ENCODE measurements around the gene RNF220.

The RNF220 gene

GRCh38 chr1:44681905-44682882 lies 277.1 kb downstream of the RNF220 start:
- Histone ChIP-seq H3K4me1 (ENCODE audit: control extremely low read depth in 1 of 4, control insufficient read depth in 4 of 4, insufficient read depth in 4 of 4, low read length in 3 of 4) (peaks cover 10 to 35% (median 19%) of the 10 kb centered on the region in 4 experiments), H3K27ac (ENCODE audit: insufficient read depth in 1 of 2, low read depth in 1 of 2, low read length in 2 of 2, poor library complexity in 1 of 2, severe bottlenecking in 2 of 2) (no peak overlapping the region), H3K9me3 (ENCODE audit: control extremely low read depth in 1 of 5, control insufficient read depth in 4 of 5, insufficient read depth in 2 of 5, low read depth in 1 of 5, low read length in 4 of 5) (no peaks in the 10 kb centered on the region), H3K4me3 (ENCODE audit: control insufficient read depth in 1 of 7, extremely low read depth in 1 of 7, insufficient read depth in 4 of 7, low read depth in 2 of 7, low read length in 6 of 7) (no peak overlapping the region), H3K36me3 (ENCODE audit: control insufficient read depth in 4 of 4, insufficient read depth in 4 of 4, low read length in 3 of 4) (no peaks in the 10 kb centered on the region), H3K27me3 (replicated peaks in 2 of 5; ENCODE audit: control insufficient read depth in 4 of 5, insufficient read depth in 5 of 5, low read length in 4 of 5) (no peaks in the 10 kb centered on the region)
- WGBS (ENCODE audit: insufficient coverage): 90% methylated on average over 9 of the region's 14 CpGs
- POLR2A ChIA-PET: interaction anchor here (0.6 kb wide), 1 partner anchor 12 kb away, joined by 4 read pairs; no protein-coding TSS in a partner anchor
- CTCF ChIA-PET: interaction anchor here (1.2 to 2.3 kb wide), 3 partner anchors 11 to 24 kb away, joined by 3 to 5 read pairs (median 4); no protein-coding TSS in a partner anchor
- DNase-seq: no peak

GRCh38 chr1:44682883-44683265 lies 277.8 kb downstream of the RNF220 start:
- no peaks in the 10 kb centered on the region for H3K9me3 ChIP-seq (ENCODE audit: control extremely low read depth in 1 of 5, control insufficient read depth in 4 of 5, insufficient read depth in 2 of 5, low read depth in 1 of 5, low read length in 4 of 5)
- POLR2A ChIA-PET: interaction anchor here (0.9 kb wide), 1 partner anchor 38 kb away, joined by 3 read pairs; no protein-coding TSS in a partner anchor
- H3K36me3 ChIP-seq (ENCODE audit: control insufficient read depth in 4 of 4, insufficient read depth in 4 of 4, low read length in 3 of 4): no peaks in the 10 kb centered on the region
- H3K27me3 ChIP-seq (replicated peaks in 2 of 5; ENCODE audit: control insufficient read depth in 4 of 5, insufficient read depth in 5 of 5, low read length in 4 of 5): no peaks in the 10 kb centered on the region
- H3K27ac ChIP-seq (ENCODE audit: insufficient read depth in 1 of 2, low read depth in 1 of 2, low read length in 2 of 2, poor library complexity in 1 of 2, severe bottlenecking in 2 of 2): no peak overlapping the region
- CTCF ChIA-PET: interaction anchor here (1.5 to 2.3 kb wide), 3 partner anchors 10 to 29 kb away, joined by 4 to 6 read pairs (median 5); no protein-coding TSS in a partner anchor
- DNase-seq: no peak
- 94% methylated on average over 3 of the region's 3 CpGs for WGBS (ENCODE audit: insufficient coverage)
- H3K4me1 ChIP-seq (ENCODE audit: control extremely low read depth in 1 of 4, control insufficient read depth in 4 of 4, insufficient read depth in 4 of 4, low read length in 3 of 4): peaks cover 10 to 28% (median 16%) of the 10 kb centered on the region in 4 experiments
- H3K4me3 ChIP-seq (ENCODE audit: control insufficient read depth in 1 of 7, extremely low read depth in 1 of 7, insufficient read depth in 4 of 7, low read depth in 2 of 7, low read length in 6 of 7): no peak overlapping the region

GRCh38 chr1:44684525-44684924 lies 279.5 kb downstream of the RNF220 start:
- Histone ChIP-seq H3K36me3 (ENCODE audit: control insufficient read depth in 4 of 4, insufficient read depth in 4 of 4, low read length in 3 of 4) (no peaks in the 10 kb centered on the region), H3K27ac (ENCODE audit: insufficient read depth in 1 of 2, low read depth in 1 of 2, low read length in 2 of 2, poor library complexity in 1 of 2, severe bottlenecking in 2 of 2) (peak overlapping the region in 1 of 2 experiments; percentile 9), H3K9me3 (ENCODE audit: control extremely low read depth in 1 of 5, control insufficient read depth in 4 of 5, insufficient read depth in 2 of 5, low read depth in 1 of 5, low read length in 4 of 5) (no peaks in the 10 kb centered on the region), H3K27me3 (replicated peaks in 2 of 5; ENCODE audit: control insufficient read depth in 4 of 5, insufficient read depth in 5 of 5, low read length in 4 of 5) (no peaks in the 10 kb centered on the region), H3K4me3 (ENCODE audit: control insufficient read depth in 1 of 7, extremely low read depth in 1 of 7, insufficient read depth in 4 of 7, low read depth in 2 of 7, low read length in 6 of 7) (peak overlapping the region in 3 of 7 experiments; percentile 13 to 47 (median 25)), H3K4me1 (ENCODE audit: control extremely low read depth in 1 of 4, control insufficient read depth in 4 of 4, insufficient read depth in 4 of 4, low read length in 3 of 4) (peaks cover 10 to 23% (median 15%) of the 10 kb centered on the region in 4 experiments)
- POLR2A ChIA-PET: no interaction called here
- DNase-seq: peak in 2 of 3 donors; percentile 59 to 70
- CTCF ChIA-PET: interaction anchor here (0.6 to 2.3 kb wide), 8 partner anchors 8 to 36 kb away, joined by 3 to 6 read pairs (median 4); no protein-coding TSS in a partner anchor
- 13% methylated on average over 1 of the region's 1 CpG for WGBS (ENCODE audit: insufficient coverage)

- CTCF ChIA-PET: interaction anchor here (1.6 kb wide), 1 partner anchor 10 kb away, joined by 5 read pairs; no protein-coding TSS in a partner anchor
- no peak overlapping the region for H3K4me3 ChIP-seq (ENCODE audit: control insufficient read depth in 1 of 7, extremely low read depth in 1 of 7, insufficient read depth in 4 of 7, low read depth in 2 of 7, low read length in 6 of 7)
- DNase-seq: no peak
- no peaks in the 10 kb centered on the region for H3K36me3 ChIP-seq (ENCODE audit: control insufficient read depth in 4 of 4, insufficient read depth in 4 of 4, low read length in 3 of 4)
- H3K27me3 ChIP-seq (replicated peaks in 2 of 5; ENCODE audit: control insufficient read depth in 4 of 5, insufficient read depth in 5 of 5, low read length in 4 of 5): no peaks in the 10 kb centered on the region
- no peak overlapping the region for H3K27ac ChIP-seq (ENCODE audit: insufficient read depth in 1 of 2, low read depth in 1 of 2, low read length in 2 of 2, poor library complexity in 1 of 2, severe bottlenecking in 2 of 2)
- H3K9me3 ChIP-seq (ENCODE audit: control extremely low read depth in 1 of 5, control insufficient read depth in 4 of 5, insufficient read depth in 2 of 5, low read depth in 1 of 5, low read length in 4 of 5): no peaks in the 10 kb centered on the region
- WGBS (ENCODE audit: insufficient coverage): 100% methylated on average over 3 of the region's 4 CpGs
- POLR2A ChIA-PET: no interaction called here
- H3K4me1 ChIP-seq (ENCODE audit: control extremely low read depth in 1 of 4, control insufficient read depth in 4 of 4, insufficient read depth in 4 of 4, low read length in 3 of 4): peaks cover 10 to 23% (median 15%) of the 10 kb centered on the region in 4 experiments
These were observed 280.2 kb downstream of the RNF220 start for GRCh38 chr1:44685218-44685617.

- 63% methylated on average over 2 of the region's 8 CpGs for WGBS (ENCODE audit: insufficient coverage)
- H3K27ac ChIP-seq (ENCODE audit: insufficient read depth in 1 of 2, low read depth in 1 of 2, low read length in 2 of 2, poor library complexity in 1 of 2, severe bottlenecking in 2 of 2): no peak overlapping the region
- H3K27me3 ChIP-seq (replicated peaks in 2 of 5; ENCODE audit: control insufficient read depth in 4 of 5, insufficient read depth in 5 of 5, low read length in 4 of 5): no peaks in the 10 kb centered on the region
- H3K9me3 ChIP-seq (ENCODE audit: control extremely low read depth in 1 of 5, control insufficient read depth in 4 of 5, insufficient read depth in 2 of 5, low read depth in 1 of 5, low read length in 4 of 5): no peaks in the 10 kb centered on the region
- ChIA-PET POLR2A (no interaction called here), CTCF (interaction anchor here (1.6 kb wide), 1 partner anchor 10 kb away, joined by 5 read pairs; no protein-coding TSS in a partner anchor)
- H3K36me3 ChIP-seq (ENCODE audit: control insufficient read depth in 4 of 4, insufficient read depth in 4 of 4, low read length in 3 of 4): no peaks in the 10 kb centered on the region
- DNase-seq: no peak
- H3K4me3 ChIP-seq (ENCODE audit: control insufficient read depth in 1 of 7, extremely low read depth in 1 of 7, insufficient read depth in 4 of 7, low read depth in 2 of 7, low read length in 6 of 7): no peak overlapping the region
- H3K4me1 ChIP-seq (ENCODE audit: control extremely low read depth in 1 of 4, control insufficient read depth in 4 of 4, insufficient read depth in 4 of 4, low read length in 3 of 4): peaks cover 10 to 23% (median 15%) of the 10 kb centered on the region in 4 experiments
These were observed 280.8 kb downstream of the RNF220 start for GRCh38 chr1:44685881-44686280.

GRCh38 chr1:44688760-44689446 lies 283.8 kb downstream of the RNF220 start:
- CTCF ChIA-PET: no interaction called here
- Histone ChIP-seq H3K4me3 (ENCODE audit: control insufficient read depth in 1 of 7, extremely low read depth in 1 of 7, insufficient read depth in 4 of 7, low read depth in 2 of 7, low read length in 6 of 7) (no peak overlapping the region), H3K27me3 (replicated peaks in 2 of 5; ENCODE audit: control insufficient read depth in 4 of 5, insufficient read depth in 5 of 5, low read length in 4 of 5) (no peaks in the 10 kb centered on the region), H3K36me3 (ENCODE audit: control insufficient read depth in 4 of 4, insufficient read depth in 4 of 4, low read length in 3 of 4) (no peaks in the 10 kb centered on the region), H3K4me1 (ENCODE audit: control extremely low read depth in 1 of 4, control insufficient read depth in 4 of 4, insufficient read depth in 4 of 4, low read length in 3 of 4) (peaks cover 9 to 22% (median 15%) of the 10 kb centered on the region in 4 experiments), H3K9me3 (ENCODE audit: control extremely low read depth in 1 of 5, control insufficient read depth in 4 of 5, insufficient read depth in 2 of 5, low read depth in 1 of 5, low read length in 4 of 5) (no peaks in the 10 kb centered on the region), H3K27ac (ENCODE audit: insufficient read depth in 1 of 2, low read depth in 1 of 2, low read length in 2 of 2, poor library complexity in 1 of 2, severe bottlenecking in 2 of 2) (no peak overlapping the region)
- DNase-seq: no peak
- 100% methylated on average over 5 of the region's 12 CpGs for WGBS (ENCODE audit: insufficient coverage)
- POLR2A ChIA-PET: interaction anchor here (0.6 kb wide), 1 partner anchor 12 kb away, joined by 3 read pairs; no protein-coding TSS in a partner anchor
